ENCODE measurements around the gene HYKK.

GRCh38 chr15:78550194-78550593, 42.8 kb downstream of the HYKK start:
- TF ChIP-seq JUND (IDR thresholded peaks at IDR 0.05) (no peak), CTCF (IDR thresholded peaks at IDR 0.05) (no peak)
